Measurements from ENCODE around the gene BCAS3. TPM values are rescaled to one million over a fixed set of nuclear protein-coding genes. Genes with fewer than 3 reads are reported as not detected.
"Not testable (repeated sequence)": the region's sequence is repeated elsewhere in the genome, so short reads cannot be mapped to it uniquely, and the experiment has no call there.

BCAS3 gene
- total RNA-seq, 1 experiment from 2014 or later: 26.3 TPM

DNA sequence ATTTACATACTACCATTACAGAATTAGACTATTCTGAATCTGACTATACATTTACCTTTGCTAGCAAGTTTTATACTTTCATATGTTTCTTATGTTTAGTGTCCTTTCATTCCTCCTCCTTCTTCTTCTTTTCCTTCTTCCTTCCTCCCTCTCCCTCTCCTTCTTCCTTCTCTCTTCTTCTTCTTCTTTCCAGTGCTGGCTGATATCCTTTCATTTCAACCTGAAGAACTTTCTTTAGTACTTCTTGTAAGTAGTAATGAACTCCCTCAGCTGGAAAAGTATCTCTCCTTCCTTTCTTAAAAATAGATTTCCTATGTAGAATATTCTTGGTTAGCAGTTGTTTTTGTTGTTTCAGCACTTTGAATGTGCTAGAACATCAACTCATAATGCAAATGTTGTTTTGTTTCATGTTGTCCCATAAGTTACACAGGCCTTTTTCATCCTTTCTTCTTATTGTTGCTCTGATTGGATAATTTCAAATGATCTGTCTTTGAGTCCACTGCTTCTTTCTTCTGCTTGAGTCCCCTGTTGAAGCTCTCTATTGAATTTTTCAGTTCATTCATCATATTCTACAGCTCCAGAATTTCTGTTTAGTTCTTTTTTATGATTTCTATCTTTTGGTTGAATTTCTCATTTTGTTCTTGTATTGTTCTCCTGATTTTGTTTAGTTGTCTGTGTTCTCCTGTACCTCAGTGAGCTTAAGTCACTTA, 759.5 kb downstream of the BCAS3 start (continued):
- TF ChIP-seq, protein P1, sequence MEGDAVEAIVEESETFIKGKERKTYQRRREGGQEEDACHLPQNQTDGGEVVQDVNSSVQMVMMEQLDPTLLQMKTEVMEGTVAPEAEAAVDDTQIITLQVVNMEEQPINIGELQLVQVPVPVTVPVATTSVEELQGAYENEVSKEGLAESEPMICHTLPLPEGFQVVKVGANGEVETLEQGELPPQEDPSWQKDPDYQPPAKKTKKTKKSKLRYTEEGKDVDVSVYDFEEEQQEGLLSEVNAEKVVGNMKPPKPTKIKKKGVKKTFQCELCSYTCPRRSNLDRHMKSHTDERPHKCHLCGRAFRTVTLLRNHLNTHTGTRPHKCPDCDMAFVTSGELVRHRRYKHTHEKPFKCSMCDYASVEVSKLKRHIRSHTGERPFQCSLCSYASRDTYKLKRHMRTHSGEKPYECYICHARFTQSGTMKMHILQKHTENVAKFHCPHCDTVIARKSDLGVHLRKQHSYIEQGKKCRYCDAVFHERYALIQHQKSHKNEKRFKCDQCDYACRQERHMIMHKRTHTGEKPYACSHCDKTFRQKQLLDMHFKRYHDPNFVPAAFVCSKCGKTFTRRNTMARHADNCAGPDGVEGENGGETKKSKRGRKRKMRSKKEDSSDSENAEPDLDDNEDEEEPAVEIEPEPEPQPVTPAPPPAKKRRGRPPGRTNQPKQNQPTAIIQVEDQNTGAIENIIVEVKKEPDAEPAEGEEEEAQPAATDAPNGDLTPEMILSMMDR (IDR thresholded peaks at IDR 0.05 in 2 of 3, conservative IDR thresholded peaks at IDR 0.05 in 1 of 3; ENCODE audit: borderline replicate concordance in 1 of 3, insufficient read depth in 1 of 3, low read depth in 2 of 3, low read length in 2 of 3): no peak
- TF ChIP-seq CEBPB (IDR thresholded peaks at IDR 0.05; ENCODE audit: low read depth): no peak
- TF ChIP-seq ZFX (IDR thresholded peaks at IDR 0.05): no peak
- no peak for TF ChIP-seq YY1 (IDR thresholded peaks at IDR 0.05; ENCODE audit: extremely low read depth, insufficient replicate concordance, low read depth, low read length)

DNA sequence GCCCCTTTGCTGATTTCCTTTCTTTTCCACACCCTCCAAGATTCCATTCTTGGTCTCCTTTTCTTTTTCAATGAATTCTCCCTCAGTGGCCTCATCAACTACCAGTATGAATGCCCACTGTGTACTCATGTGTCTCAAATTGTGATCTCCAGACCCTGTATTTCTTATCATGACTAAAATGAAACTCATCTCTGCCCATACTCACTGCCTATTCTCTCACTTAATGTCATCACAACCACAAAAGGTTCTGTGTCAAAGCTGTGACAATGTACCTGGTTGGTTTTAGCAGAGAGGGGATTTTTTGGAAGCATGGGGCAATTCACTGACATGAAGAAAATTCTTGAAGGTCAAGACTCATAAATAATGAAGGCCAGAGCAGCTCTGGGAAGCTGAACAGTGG, 763.0 kb downstream of the BCAS3 start:
- DNase-seq (ENCODE audit: low read depth, low spot score) (no peak), ATAC-seq (no peak)
- no peaks in the 10 kb centered on the region for H3K9me2 ChIP-seq (ENCODE audit: insufficient read depth)
- no peak overlapping the region for H3K27ac ChIP-seq (ENCODE audit: low read depth, low read length)
- no peak overlapping the region for H3K4me2 ChIP-seq (ENCODE audit: low read length)
- ChIA-PET RAD21 (ENCODE audit: low non-redundant PET in 1 of 2, low total read pairs in 2 of 2, uncharacterized antibody in 2 of 2, unreplicated experiment in 2 of 2) (no interaction called here), POLR2A (no interaction called here), CTCF (no interaction called here)
- no peaks in the 10 kb centered on the region for H3K79me2 ChIP-seq (ENCODE audit: insufficient read depth, low read length)
- H3K4me1 ChIP-seq (ENCODE audit: control insufficient read depth in 1 of 2, insufficient read depth in 2 of 2, low read length in 2 of 2): peaks cover 2 to 11% of the 10 kb centered on the region in 2 experiments; a peak in 2 of 4 replicates
- no peaks in the 10 kb centered on the region for H4K20me1 ChIP-seq (ENCODE audit: insufficient read depth)
- intact Hi-C loops (cut with micrococcal nuclease): no loop called here
- no peaks in the 10 kb centered on the region for H3K36me3 ChIP-seq (ENCODE audit: control insufficient read depth in 1 of 2, insufficient read depth in 2 of 2, low read length in 2 of 2)
- no peak overlapping the region for H3K4me3 ChIP-seq (replicated peaks in 1 of 2; ENCODE audit: low read depth in 1 of 2, low read length in 2 of 2)
- TF ChIP-seq, protein P2, sequence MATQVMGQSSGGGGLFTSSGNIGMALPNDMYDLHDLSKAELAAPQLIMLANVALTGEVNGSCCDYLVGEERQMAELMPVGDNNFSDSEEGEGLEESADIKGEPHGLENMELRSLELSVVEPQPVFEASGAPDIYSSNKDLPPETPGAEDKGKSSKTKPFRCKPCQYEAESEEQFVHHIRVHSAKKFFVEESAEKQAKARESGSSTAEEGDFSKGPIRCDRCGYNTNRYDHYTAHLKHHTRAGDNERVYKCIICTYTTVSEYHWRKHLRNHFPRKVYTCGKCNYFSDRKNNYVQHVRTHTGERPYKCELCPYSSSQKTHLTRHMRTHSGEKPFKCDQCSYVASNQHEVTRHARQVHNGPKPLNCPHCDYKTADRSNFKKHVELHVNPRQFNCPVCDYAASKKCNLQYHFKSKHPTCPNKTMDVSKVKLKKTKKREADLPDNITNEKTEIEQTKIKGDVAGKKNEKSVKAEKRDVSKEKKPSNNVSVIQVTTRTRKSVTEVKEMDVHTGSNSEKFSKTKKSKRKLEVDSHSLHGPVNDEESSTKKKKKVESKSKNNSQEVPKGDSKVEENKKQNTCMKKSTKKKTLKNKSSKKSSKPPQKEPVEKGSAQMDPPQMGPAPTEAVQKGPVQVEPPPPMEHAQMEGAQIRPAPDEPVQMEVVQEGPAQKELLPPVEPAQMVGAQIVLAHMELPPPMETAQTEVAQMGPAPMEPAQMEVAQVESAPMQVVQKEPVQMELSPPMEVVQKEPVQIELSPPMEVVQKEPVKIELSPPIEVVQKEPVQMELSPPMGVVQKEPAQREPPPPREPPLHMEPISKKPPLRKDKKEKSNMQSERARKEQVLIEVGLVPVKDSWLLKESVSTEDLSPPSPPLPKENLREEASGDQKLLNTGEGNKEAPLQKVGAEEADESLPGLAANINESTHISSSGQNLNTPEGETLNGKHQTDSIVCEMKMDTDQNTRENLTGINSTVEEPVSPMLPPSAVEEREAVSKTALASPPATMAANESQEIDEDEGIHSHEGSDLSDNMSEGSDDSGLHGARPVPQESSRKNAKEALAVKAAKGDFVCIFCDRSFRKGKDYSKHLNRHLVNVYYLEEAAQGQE (IDR thresholded peaks at IDR 0.05; ENCODE audit: low read depth): no peak
- no peak for TF ChIP-seq FOSL1 (IDR thresholded peaks at IDR 0.05; ENCODE audit: low read depth)
- TF ChIP-seq CEBPB (IDR thresholded peaks at IDR 0.05; ENCODE audit: low read depth): no peak
- TF ChIP-seq SIN3A (IDR thresholded peaks at IDR 0.05; ENCODE audit: low read depth): no peak
- TF ChIP-seq, protein P3, sequence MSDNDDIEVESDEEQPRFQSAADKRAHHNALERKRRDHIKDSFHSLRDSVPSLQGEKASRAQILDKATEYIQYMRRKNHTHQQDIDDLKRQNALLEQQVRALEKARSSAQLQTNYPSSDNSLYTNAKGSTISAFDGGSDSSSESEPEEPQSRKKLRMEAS (IDR thresholded peaks at IDR 0.05): no peak
- TF ChIP-seq SP1 (IDR thresholded peaks at IDR 0.05; ENCODE audit: low read depth): no peak
- TF ChIP-seq EZH2 (IDR thresholded peaks at IDR 0.05): no peak
- TF ChIP-seq, protein P4, sequence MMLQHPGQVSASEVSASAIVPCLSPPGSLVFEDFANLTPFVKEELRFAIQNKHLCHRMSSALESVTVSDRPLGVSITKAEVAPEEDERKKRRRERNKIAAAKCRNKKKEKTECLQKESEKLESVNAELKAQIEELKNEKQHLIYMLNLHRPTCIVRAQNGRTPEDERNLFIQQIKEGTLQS (IDR thresholded peaks at IDR 0.05): no peak
- H3K9ac ChIP-seq (ENCODE audit: low read length): no peak overlapping the region
- H3K27me3 ChIP-seq (ENCODE audit: insufficient read depth, low read length): no peaks in the 10 kb centered on the region
- peaks cover 0 to 4% of the 10 kb centered on the region in 2 experiments; a peak in 2 of 4 replicates for H3K9me3 ChIP-seq (ENCODE audit: control insufficient read depth in 1 of 2, insufficient read depth in 1 of 2, low read depth in 1 of 2, low read length in 2 of 2)
- BruUV-seq (replicated peaks): no TSS peak
- H2AFZ ChIP-seq (ENCODE audit: low read depth, low read length, poor library complexity, severe bottlenecking): no peak overlapping the region

DNA sequence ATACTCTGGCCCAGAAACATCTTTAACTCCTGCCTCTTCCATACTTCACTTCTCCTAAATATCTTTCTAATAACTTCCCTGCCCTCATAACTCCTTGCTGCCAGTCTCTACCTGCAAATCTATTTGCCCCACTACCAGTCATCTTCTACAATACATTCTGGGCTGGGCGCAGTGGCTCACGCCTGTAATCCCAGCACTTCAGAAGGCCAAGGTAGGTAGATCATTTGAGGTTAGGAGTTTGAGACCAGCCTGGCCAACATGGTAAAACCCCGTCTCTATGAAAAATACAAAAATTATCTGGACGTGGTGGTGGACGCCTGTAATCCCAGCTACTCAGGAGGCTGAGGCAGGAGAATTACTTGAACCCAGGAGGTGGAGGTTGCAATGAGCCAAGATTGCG, 763.9 kb downstream of the BCAS3 start:
- POLR2A ChIA-PET; RAD21 ChIA-PET (ENCODE audit: low non-redundant PET in 1 of 2, low total read pairs in 2 of 2, uncharacterized antibody in 2 of 2, unreplicated experiment in 2 of 2); H3K36me3 ChIP-seq (ENCODE audit: control insufficient read depth in 1 of 2, insufficient read depth in 2 of 2, low read length in 2 of 2); CTCF ChIA-PET; BruUV-seq (replicated peaks); ATAC-seq; intact Hi-C loops (cut with micrococcal nuclease); H3K27ac ChIP-seq (ENCODE audit: low read depth, low read length); H3K4me2 ChIP-seq (ENCODE audit: low read length); H4K20me1 ChIP-seq (ENCODE audit: insufficient read depth); H3K79me2 ChIP-seq (ENCODE audit: insufficient read depth, low read length); H3K27me3 ChIP-seq (ENCODE audit: insufficient read depth, low read length); H3K9me3 ChIP-seq (ENCODE audit: control insufficient read depth in 1 of 2, insufficient read depth in 1 of 2, low read depth in 1 of 2, low read length in 2 of 2); DNase-seq (ENCODE audit: low read depth, low spot score); H3K9ac ChIP-seq (ENCODE audit: low read length); H2AFZ ChIP-seq (ENCODE audit: low read depth, low read length, poor library complexity, severe bottlenecking); H3K4me3 ChIP-seq (replicated peaks in 1 of 2; ENCODE audit: low read depth in 1 of 2, low read length in 2 of 2); H3K9me2 ChIP-seq (ENCODE audit: insufficient read depth): not testable (repeated sequence)
- H3K4me1 ChIP-seq (ENCODE audit: control insufficient read depth in 1 of 2, insufficient read depth in 2 of 2, low read length in 2 of 2): peaks cover 2 to 11% of the 10 kb centered on the region in 2 experiments; a peak in 2 of 4 replicates

Measured in HCT116 (cell line).